ENCODE data around the gene G6PD.
"Not testable (repeated sequence)": the region's sequence is repeated elsewhere in the genome, so short reads cannot be mapped to it uniquely, and the experiment has no call there.

The G6PD gene

DNA sequence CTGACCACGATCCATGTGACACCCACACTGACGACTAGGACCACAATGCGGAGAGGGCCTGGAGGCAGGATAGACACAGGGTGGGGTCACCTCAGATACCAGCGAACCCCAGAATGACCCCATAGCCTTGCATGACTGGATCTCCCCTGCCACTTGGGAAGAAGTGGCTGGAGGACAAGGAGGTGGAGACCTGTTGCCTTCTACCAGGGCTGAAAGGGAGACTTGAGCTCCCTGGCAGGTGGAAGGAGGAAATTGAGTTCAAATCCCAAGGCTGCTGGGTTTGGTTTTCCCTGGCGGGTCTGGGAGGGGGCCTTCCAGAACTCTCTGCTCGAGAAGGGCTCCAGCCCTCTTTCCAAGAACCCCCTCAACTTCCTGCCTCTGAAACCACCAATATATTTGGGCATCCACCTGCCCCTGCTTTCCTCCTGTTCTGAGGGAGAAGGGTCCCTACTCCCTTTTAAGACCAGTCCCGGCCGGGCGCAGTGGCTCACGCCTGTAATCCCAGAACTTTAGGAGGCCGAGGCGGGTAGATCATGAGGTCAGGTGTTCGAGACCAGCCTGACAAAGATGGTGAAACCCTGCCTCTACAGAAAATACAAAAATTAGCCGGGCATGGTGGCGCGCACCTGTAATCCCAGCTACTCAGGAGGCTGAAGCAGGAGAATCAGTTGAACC is 33.6 kb downstream of the G6PD start:
- Mint-ChIP-seq H3K36me3 (ENCODE audit: low read depth) (peaks cover 22% of the 10 kb centered on the region), H3K4me1 (peaks cover 29% of the 10 kb centered on the region), H3K27ac (no peak overlapping the region), H3K4me3 (no peak overlapping the region), H3K27me3 (no peaks in the 10 kb centered on the region), H3K9me3 (no peaks in the 10 kb centered on the region)
- DNase-seq (no peak), ATAC-seq (no peak)

DNA sequence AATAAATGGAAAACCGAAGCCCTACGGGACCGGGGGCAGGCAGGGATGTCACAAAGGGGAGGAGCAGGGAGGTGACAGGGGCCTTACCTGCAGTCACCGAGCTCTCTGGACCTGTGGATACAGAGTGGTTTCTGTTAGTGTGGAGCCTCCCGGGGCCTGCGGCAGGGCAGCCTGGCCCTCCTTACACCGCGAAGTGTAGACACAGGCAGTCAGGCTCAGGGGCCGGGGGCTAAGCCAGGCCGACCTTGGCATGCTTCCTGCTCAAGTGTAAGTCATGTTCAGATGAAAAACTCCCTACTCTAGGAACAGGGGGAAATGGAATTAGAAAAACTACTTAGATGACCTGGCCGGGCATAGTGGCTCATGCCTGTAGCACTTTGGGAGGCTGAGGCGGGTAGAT is 34.9 kb downstream of the G6PD start:
- DNase-seq: no peak
- Mint-ChIP-seq H3K4me3 (peak overlapping the region; percentile 21), H3K9me3 (no peaks in the 10 kb centered on the region), H3K27me3 (no peaks in the 10 kb centered on the region), H3K4me1 (peaks cover 29% of the 10 kb centered on the region), H3K27ac (peak overlapping the region; percentile 78), H3K36me3 (ENCODE audit: low read depth) (peaks cover 22% of the 10 kb centered on the region)
- ATAC-seq: no peak

DNA sequence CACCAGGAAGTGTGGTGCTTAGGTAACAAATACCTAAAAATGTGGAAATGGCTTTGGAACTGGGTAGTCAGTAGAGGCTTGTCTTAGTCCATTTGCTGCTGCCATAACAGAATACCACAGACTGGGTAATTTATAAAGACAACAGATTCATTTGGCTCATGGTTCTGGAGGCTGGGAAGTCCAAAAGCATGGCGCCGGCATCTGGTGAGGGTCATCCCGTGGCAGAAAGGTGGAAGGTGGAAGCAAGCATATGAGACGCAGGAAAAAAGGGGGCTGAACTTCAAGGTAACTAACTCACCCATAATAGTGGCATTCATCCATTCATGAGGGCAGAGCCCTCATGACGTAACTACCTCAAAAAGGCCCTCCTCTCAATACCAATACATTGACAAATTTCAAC is 37.2 kb downstream of the G6PD start:
- H3K36me3 Mint-ChIP-seq (ENCODE audit: low read depth): peaks cover 19% of the 10 kb centered on the region
- no peak overlapping the region for H3K4me3 Mint-ChIP-seq
- no peak overlapping the region for H3K27ac Mint-ChIP-seq
- no peak for DNase-seq
- no peaks in the 10 kb centered on the region for H3K27me3 Mint-ChIP-seq
- H3K4me1 Mint-ChIP-seq: peaks cover 21% of the 10 kb centered on the region
- no peak for ATAC-seq
- H3K9me3 Mint-ChIP-seq: no peaks in the 10 kb centered on the region

DNA sequence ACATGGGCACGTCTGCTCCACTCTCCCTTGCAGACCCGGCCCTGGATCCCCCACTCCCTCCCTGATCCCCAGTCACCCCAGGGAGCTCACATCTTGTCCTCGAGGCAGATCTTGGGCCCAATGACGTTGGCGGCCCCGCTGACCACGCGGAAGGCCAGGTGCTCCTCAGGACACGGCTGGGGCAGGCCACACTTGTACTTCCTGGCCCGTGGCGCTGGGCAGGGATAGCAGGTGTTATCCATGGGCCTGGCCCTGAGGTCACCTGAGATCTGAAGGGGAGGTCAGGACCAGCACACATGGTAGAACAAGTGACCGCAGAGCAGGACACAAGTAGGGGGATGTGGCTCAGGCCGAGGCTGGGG is 38.3 kb downstream of the G6PD start:
- no peak for ATAC-seq
- Mint-ChIP-seq H3K36me3 (ENCODE audit: low read depth) (peaks cover 14% of the 10 kb centered on the region), H3K4me1 (peaks cover 12% of the 10 kb centered on the region), H3K4me3 (no peak overlapping the region), H3K27ac (no peak overlapping the region), H3K9me3 (no peaks in the 10 kb centered on the region), H3K27me3 (no peaks in the 10 kb centered on the region)
- no peak for DNase-seq

DNA sequence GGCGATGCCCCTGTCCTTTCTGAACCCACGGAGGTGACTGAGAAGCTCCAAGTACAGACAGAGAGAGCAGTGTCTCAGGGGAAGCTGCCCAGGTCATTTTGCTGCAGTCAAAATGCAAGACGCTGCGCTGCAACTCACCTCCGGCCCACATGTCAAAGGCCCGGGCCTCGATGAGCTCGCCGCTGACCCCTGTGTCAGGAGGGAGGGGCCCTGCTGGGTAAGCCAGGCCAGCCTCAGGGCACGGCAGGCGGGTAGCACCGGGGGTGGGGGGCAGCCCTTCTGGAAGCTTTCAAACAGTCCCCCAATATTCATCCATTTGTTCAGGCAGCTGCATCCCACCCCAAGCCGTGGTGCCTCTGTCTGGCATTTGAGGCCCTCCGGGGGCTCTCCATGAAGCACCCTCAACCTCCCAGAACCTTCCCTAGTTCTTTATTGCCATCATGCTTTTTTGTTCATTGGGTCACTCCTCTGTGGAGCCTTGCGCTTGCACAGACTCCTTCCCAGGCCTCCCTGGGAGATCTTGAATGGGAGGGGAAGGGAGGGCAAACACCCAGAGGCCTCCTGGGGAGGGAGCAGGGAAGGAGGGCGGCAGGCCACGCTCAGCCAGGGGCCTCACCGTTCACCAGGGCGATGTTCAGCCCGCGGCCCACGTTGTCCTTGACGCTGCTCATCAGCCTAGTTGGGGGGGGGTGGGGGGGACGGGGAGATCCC is 38.8 kb downstream of the G6PD start:
- no peak for DNase-seq
- H3K9me3 Mint-ChIP-seq: no peaks in the 10 kb centered on the region
- H3K4me1 Mint-ChIP-seq: peaks cover 12% of the 10 kb centered on the region
- no peak for ATAC-seq
- H3K4me3 Mint-ChIP-seq: no peak overlapping the region
- no peaks in the 10 kb centered on the region for H3K27me3 Mint-ChIP-seq
- H3K36me3 Mint-ChIP-seq (ENCODE audit: low read depth): peaks cover 14% of the 10 kb centered on the region
- H3K27ac Mint-ChIP-seq: no peak overlapping the region

DNA sequence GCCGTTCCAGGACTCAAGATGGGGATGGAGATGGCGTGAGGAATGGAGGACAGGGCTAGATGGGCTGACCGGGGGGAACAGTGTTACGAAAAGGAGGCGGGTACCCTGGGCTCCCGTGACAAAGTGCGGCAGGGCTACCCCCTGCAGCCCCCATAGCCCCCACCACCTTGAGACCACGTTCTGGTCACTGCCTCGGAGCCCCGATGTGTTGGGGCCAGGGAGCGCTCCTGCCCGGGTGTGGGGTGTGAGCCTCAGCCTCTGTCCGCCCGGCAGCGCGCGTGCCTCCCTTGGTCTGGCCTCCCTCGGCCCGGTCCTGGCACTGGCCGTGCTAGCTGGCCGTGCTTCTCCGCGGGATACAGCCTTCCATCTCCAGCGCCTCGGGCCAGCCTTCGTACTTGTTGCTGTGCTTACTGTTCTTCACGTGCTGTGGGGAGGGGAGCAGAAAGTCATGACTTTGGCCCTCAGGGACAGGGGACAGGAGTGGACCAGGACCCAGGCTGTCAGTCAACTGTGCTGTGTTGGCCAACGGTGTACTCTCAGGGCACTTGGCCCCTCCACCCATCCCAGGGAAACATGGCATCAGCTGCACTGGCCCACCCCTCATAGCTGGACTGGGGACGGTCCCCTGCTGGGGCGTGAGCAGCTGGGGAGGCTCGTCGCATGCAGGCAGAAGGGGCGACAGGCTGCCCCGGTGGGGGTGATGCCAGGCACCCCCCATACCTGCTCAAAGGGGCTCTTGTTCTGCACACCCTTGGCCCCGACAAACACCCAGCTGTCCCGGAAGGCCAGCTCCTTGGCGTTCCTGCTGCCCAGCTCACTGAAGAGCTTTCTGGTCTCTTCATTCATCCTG is 39.9 kb downstream of the G6PD start:
- ATAC-seq (no peak), DNase-seq (no peak)
- no peaks in the 10 kb centered on the region for H3K9me3 Mint-ChIP-seq
- no peak overlapping the region for H3K27ac Mint-ChIP-seq
- H3K27me3 Mint-ChIP-seq: no peaks in the 10 kb centered on the region
- peaks cover 14% of the 10 kb centered on the region for H3K36me3 Mint-ChIP-seq (ENCODE audit: low read depth)
- H3K4me3 Mint-ChIP-seq: no peak overlapping the region
- peaks cover 9% of the 10 kb centered on the region for H3K4me1 Mint-ChIP-seq

DNA sequence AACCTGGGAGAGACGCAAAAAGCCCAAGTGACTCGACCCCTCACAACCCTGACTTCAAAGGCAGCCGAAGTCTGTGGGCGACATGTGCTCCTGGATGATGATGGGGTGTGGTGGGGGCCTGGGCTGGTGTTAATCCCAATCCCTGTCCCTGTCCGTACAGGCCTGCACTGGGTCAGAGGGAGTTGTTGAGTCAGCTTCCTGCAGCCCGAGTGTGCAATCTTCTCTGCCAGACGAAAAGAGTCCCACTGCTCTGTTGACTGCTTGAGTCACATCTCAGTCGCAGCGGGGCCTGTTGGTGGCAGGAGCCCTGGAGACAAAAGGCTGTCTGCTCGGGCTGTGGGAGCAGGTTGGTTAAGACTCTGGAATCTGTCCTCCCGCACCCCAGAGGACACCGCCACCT is 40.9 kb downstream of the G6PD start:
- Mint-ChIP-seq H3K36me3 (ENCODE audit: low read depth) (peaks cover 11% of the 10 kb centered on the region), H3K4me3 (no peak overlapping the region), H3K27ac (no peak overlapping the region), H3K9me3 (no peaks in the 10 kb centered on the region), H3K27me3 (no peaks in the 10 kb centered on the region), H3K4me1 (peaks cover under 1% of the 10 kb centered on the region)
- DNase-seq (no peak), ATAC-seq (no peak)

DNA sequence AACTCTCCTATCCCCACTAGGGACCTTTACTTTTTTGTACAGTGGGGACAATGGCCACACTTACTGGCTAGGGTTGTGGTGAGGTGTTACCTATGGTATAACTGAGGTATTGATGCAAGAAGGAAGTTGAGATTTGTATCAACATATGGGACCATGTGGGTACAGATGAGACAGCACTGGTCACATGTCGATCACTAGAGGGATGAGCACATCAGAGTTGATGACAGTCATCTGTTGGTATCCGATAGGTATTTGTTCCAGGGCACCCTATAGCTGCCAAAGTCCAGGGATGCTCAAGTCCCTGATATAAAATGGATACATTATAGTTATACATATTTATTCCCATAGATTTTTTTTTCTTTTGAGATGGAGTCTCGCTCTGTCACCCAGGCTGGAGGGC is 43.7 kb downstream of the G6PD start:
- ATAC-seq (no peak), DNase-seq (no peak)
- Mint-ChIP-seq H3K27ac (no peak overlapping the region), H3K9me3 (no peaks in the 10 kb centered on the region), H3K4me3 (no peak overlapping the region), H3K27me3 (no peaks in the 10 kb centered on the region), H3K36me3 (ENCODE audit: low read depth) (peaks cover 2% of the 10 kb centered on the region), H3K4me1 (no peaks in the 10 kb centered on the region)

DNA sequence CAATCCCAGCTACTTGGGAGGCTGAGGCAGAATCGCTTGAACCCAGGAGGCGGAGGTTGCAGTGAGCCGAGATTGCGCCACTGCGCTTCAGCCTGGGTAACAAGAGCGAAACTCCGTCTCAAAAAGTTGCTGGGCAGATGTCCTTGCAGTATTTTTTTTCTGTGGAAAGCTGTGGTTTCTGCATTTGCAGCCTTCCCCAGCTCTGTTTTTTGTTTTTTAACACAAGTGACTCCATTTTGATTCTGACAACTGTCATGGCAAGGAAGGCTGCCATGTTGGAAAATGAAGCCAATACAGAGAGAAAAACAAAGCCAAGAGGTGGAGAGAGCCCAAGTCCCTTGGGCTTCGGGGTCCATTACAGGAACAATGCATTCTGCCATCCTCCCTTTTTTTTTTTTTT is 44.5 kb downstream of the G6PD start:
- Mint-ChIP-seq H3K4me3 (no peak overlapping the region), H3K9me3 (no peaks in the 10 kb centered on the region)

DNA sequence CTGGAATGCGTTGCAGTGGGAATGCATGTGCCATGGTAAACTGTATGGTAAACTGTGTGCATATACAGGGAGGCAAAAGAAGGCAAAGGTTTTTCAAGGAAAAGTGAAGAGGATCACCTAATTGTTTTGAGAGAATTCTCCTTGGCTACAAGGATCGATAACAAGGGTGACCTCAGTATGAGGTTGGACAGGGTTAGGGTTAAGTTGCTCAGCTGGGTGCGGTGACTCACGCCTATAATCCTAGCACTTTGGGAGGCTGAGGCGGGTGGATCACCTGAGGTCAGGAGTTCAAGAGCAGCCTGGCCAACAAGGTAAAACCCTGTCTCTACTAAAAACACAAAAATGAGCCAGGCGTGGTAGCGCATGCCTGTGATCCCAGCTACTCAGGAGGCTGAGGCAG is 45.2 kb downstream of the G6PD start:
- not testable (repeated sequence) for H3K4me1 Mint-ChIP-seq; H3K36me3 Mint-ChIP-seq (ENCODE audit: low read depth); DNase-seq; H3K27ac Mint-ChIP-seq; H3K27me3 Mint-ChIP-seq; ATAC-seq; H3K9me3 Mint-ChIP-seq; H3K4me3 Mint-ChIP-seq

More for the DNA sequence above, 44.5 kb downstream of the G6PD start:
- Mint-ChIP-seq H3K4me1 (no peaks in the 10 kb centered on the region), H3K27me3 (no peaks in the 10 kb centered on the region), H3K36me3 (ENCODE audit: low read depth) (peaks cover 2% of the 10 kb centered on the region), H3K27ac (no peak overlapping the region)
- ATAC-seq (no peak), DNase-seq (no peak)

DNA sequence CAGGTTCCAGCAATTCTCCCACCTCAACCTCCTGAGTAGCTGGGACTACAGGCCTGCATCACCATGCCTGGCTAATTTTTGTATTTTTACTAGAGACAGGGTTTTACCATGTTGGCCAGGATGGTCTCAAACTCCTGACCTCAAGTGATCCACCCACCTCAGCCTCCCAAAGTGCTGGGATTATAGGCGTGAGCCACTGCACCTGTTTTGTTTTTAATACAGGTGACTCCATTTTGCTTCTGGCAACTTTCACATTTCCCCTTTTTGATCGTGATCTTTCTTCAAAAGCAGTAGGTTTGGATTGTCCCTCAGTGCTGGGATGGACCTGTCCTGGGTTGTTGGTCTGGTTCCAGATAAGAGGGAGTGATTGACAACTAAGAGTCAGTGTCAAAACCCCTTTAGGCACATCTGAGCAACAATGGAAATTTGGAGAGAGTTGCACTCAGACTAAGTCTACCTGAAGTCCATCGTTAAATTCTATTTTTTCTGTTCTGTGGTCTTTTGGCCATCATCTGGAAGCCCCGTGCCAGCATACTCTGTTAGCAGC is 50.0 kb downstream of the G6PD start:
- not testable (repeated sequence) for H3K36me3 Mint-ChIP-seq (ENCODE audit: low read depth); H3K4me1 Mint-ChIP-seq; H3K27me3 Mint-ChIP-seq; ATAC-seq; DNase-seq; H3K27ac Mint-ChIP-seq; H3K9me3 Mint-ChIP-seq; H3K4me3 Mint-ChIP-seq

DNA sequence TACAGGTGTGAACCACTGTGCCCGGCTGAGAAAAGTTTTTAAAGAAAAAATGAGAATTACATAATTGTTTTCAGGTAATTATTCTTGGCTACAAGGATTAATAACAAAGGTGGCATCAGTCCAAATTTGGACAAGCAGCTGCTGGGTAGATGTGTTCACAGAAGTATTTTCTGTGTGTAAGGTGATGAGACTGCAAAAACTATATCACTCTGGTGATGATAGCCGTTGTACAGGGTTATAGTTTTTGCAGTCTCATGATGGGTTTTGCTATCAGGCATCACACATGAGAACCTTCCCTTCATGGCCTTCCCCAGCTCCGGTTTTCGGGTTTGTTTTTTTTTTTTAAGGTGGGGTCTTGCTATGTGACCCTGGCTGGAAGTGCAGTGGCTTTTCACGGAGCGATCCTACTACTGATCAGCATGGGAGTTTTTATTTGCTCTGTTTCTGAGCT is 51.1 kb downstream of the G6PD start:
- no peak overlapping the region for H3K27ac Mint-ChIP-seq
- H3K4me3 Mint-ChIP-seq: no peak overlapping the region
- H3K4me1 Mint-ChIP-seq: no peaks in the 10 kb centered on the region
- H3K36me3 Mint-ChIP-seq (ENCODE audit: low read depth): no peaks in the 10 kb centered on the region
- H3K27me3 Mint-ChIP-seq: no peaks in the 10 kb centered on the region
- no peak for DNase-seq
- H3K9me3 Mint-ChIP-seq: no peaks in the 10 kb centered on the region
- no peak for ATAC-seq

DNA sequence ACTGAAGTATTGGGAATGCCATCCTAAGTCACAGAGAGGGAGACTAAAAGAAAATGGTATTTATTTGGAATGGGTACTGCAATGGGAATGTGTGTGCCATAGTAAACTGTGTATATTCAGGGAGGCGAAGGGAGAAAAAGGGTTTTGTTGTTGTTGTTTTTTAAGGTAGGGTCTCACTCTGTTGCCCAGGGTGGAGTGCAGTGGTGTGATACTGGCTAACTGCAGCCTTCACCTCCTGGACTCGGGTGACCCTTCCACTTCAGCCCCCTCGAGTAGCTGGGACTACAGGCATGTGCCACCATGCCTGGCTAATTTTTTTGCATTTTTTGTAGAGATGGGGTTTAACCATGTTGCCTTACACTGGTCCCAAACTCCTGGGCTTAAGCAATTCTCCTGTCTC is 51.9 kb downstream of the G6PD start:
- Mint-ChIP-seq H3K27ac (no peak overlapping the region), H3K27me3 (no peaks in the 10 kb centered on the region), H3K9me3 (no peaks in the 10 kb centered on the region), H3K4me3 (no peak overlapping the region), H3K4me1 (no peaks in the 10 kb centered on the region), H3K36me3 (ENCODE audit: low read depth) (no peaks in the 10 kb centered on the region)
- no peak for ATAC-seq
- no peak for DNase-seq

DNA sequence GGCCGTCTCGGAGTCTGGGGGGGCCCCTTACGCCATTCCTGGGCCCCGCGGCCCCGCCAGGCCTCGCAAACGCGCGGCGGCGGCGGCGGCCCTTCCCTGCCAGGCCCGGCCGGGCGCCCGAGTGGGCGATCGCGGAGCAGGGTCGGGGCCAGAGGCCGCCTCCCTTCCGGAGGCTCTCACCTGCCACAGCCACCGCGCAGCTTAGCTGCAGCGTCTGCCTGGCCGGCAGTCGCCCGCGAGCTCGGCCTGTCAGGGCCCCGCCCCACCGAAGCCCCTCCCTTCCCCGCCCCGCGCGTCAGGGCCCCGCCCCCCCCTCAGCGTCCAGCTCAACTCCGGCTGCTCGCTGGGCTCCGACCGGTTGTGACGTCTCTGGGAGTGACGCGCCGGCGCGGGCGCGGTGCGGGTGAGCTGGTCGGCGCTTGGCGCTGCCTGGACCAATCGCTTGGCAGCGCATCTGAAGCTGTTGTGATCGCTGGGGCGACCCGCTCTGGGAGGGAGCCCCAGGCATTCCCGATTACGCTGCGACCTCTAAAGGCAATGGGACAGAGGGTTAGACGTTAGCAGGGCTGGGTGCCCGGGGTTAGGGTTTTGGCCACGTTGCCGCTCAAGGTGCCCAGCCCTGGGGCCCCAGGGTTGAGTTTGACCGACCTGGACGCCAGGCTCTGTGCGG is 56.1 kb downstream of the G6PD start, which contains the start of gene SLC10A3:
Gene SLC10A3, minus strand, starts transcription at position 216 of the 670 bp plus-strand sequence. CDS start 1,689 bp downstream, outside the sequence.
- Mint-ChIP-seq H3K4me3 (peak within 1 kb of the TSS; percentile 88), H3K9me3 (no peaks in the 10 kb centered on the region), H3K27ac (peak within 1 kb of the TSS; percentile 87), H3K36me3 (ENCODE audit: low read depth) (peaks cover 4% of the 10 kb centered on the region), H3K4me1 (peaks cover 9% of the 10 kb centered on the region), H3K27me3 (no peaks in the 10 kb centered on the region)
- DNase-seq (peak; percentile 87), ATAC-seq (peak; percentile 90)

Data from activated naive CD8-positive, alpha-beta T cell treated with anti-CD3 and anti-CD28 coated beads, Interleukin-2, amount 50 U/mL, for 24 hours (primary cell).